Activated CD4-positive, alpha-beta T cell treated with anti-CD3 and anti-CD28 coated beads, Interleukin-2, amount 50 U/mL, for 4 hours (primary cell): ENCODE measurements around the gene APIP.

Experiments
- DNase-seq, 2 experiments: peaks; one replicate each; pipeline ENCODE4 v3.0.0-alpha.2; 2020

Gene APIP

GRCh38 chr11:34881900-34882299, 34.3 kb downstream of the APIP start:
- no peak for DNase-seq

- no peak for DNase-seq
Measured at GRCh38 chr11:34877375-34877975, 38.7 kb downstream of the APIP start.

- DNase-seq, result no peak
Measured at GRCh38 chr11:34874202-34874601, 42.0 kb downstream of the APIP start.

GRCh38 chr11:34870548-34871196, 45.5 kb downstream of the APIP start:
- DNase-seq, result no peak

GRCh38 chr11:34869425-34869824, 46.8 kb downstream of the APIP start:
- DNase-seq, result no peak

- DNase-seq, result no peak
Measured at GRCh38 chr11:34866375-34866774, 49.8 kb downstream of the APIP start.

- DNase-seq, result no peak
Measured at GRCh38 chr11:34865261-34865660, 50.9 kb downstream of the APIP start.

- no peak for DNase-seq
Measured at GRCh38 chr11:34864424-34864823, 51.8 kb downstream of the APIP start.

- DNase-seq, result no peak
Measured at GRCh38 chr11:34863048-34863447, 53.1 kb downstream of the APIP start.

- no peak for DNase-seq
Measured at GRCh38 chr11:34860518-34860917, 55.7 kb downstream of the APIP start.

GRCh38 chr11:34860034-34860433, 56.1 kb downstream of the APIP start:
- no peak for DNase-seq

GRCh38 chr11:34859496-34859895, 56.7 kb downstream of the APIP start:
- no peak for DNase-seq

GRCh38 chr11:34857463-34857862, 58.7 kb downstream of the APIP start:
- no peak for DNase-seq

- no peak for DNase-seq
Measured at GRCh38 chr11:34856251-34856650, 59.9 kb downstream of the APIP start.

- no peak for DNase-seq
Measured at GRCh38 chr11:34855754-34856095, 60.5 kb downstream of the APIP start.

- DNase-seq, result no peak
Measured at GRCh38 chr11:34855021-34855753, 61.0 kb downstream of the APIP start.

GRCh38 chr11:34851916-34852315, 64.3 kb downstream of the APIP start:
- no peak for DNase-seq

- no peak for DNase-seq
Measured at GRCh38 chr11:34850334-34850733, 65.8 kb downstream of the APIP start.

GRCh38 chr11:34846467-34846866, 69.7 kb downstream of the APIP start:
- no peak for DNase-seq

- DNase-seq, result no peak
Measured at GRCh38 chr11:34844463-34845112, 71.6 kb downstream of the APIP start.

GRCh38 chr11:34843271-34843670, 72.9 kb downstream of the APIP start:
- DNase-seq, result no peak

- DNase-seq, result peak in 1 of 2 experiments; percentile 1
Measured at GRCh38 chr11:34840736-34841386, 75.3 kb downstream of the APIP start.

- no peak for DNase-seq
Measured at GRCh38 chr11:34839969-34840368, 76.2 kb downstream of the APIP start.
